GM21723 (cell line): ENCODE results near the gene AUTS2.

Source experiments
- ATAC-seq: cut with Tn5 transposase; IDR thresholded peaks from one replicate; pipeline ENCODE4 v1.9.1; 2021; ENCODE audit warnings: mild to moderate bottlenecking, moderate library complexity; ENCODE audit not compliant: unreplicated experiment

Gene AUTS2

DNA sequence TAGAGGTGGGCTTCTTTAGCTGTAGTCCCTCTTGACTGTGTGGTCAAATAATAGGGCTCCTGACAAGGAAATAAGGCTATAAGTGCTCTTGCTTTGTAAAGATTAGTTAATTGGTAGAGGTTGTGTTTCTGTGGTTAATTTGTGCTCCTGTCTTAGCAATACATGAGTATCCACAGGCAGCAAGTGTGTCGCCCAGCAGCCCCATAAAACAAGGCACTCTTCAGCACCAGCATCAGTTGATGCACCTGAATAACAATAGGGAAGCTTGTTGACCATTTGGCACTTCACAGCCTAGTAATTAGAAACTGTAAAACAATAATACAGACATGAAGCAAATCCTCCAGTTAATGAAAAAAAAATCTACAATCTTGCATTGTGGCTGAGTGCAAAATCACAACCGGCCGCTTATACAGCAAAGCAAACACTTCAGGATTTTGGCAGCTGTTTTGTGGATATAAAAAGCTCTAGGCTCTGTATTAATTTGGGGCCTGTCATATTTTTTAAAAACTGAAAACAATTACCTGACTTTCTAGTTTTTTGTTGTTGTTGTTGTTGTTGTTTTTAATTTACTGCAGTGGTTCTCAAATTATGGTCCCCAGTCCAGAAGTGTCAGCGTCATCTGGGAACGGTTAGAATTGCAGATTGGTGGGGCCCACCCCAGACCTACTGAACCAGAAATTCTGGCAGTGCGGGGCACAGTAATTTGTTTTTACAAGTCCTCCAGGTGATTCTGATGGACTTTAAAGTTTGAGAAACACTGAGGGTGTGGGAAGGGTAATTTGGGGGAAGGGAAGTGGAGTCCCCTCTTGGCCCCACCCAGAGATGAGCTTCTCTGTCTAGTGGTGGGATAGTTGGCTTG, 56.8 kb downstream of the AUTS2 start:
- no peak for ATAC-seq

DNA sequence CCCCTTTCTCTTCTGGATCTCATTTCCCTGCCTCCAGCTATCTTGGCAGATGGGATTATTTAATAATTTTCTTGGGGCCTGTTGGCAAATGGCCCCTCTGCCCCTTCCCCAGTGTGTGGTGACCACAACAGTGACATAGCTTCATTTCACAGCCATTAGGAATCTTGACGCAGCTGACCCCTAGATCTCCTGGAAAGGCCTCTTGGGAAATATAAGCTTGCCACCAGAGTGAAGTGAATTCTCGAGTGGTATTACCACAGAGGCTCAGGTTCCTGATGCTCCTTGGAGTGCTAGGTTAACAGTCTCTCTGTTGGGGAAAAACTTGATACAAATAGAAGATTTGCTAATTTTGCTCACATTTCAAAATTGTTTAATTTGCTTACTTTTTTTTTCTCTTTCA, 57.8 kb downstream of the AUTS2 start:
- no peak for ATAC-seq

DNA sequence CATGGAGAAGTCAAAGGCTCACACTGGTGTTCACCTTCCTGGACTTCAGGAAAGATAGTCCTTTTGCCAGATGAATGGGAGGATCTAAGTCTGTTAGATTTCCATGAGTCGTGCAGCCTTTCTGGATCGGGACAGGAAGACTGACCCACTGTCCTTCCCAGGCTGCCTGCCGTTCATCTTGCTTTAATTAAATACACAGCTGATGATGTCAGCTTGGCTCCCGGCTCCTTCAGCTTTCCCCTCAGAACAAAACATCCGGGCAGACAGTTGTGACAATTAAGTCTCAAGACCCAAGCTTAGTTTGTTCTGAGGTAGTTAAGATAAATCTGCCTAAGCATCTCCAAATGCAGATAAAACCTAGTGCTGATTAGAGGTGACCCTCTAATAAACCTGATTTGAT, 58.6 kb downstream of the AUTS2 start:
- ATAC-seq, result no peak

DNA sequence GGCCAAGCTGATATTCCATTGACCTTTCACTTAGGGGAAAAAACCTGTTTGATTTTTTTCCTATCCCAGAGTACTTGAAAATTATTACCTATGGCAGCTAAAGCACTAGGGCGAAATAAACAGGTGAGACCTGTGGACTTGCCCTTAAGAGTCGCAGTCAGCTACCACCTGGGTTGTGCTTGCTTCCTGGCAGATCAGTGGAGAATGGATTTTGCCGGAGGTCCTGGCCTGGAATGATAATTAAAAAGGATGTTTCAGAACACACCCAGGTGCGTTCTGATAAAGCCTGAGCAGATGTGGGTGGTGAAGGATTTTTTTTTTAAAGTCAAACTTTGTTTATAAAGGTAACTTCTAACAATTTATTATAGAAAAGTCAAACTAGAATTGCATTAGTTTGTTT, 59.1 kb downstream of the AUTS2 start:
- ATAC-seq, result no peak

GRCh38 chr7:69657985-69658384, 59.7 kb downstream of the AUTS2 start:
- ATAC-seq, result no peak

- no peak for ATAC-seq
Measured at GRCh38 chr7:69659983-69660382, 61.7 kb downstream of the AUTS2 start.

DNA sequence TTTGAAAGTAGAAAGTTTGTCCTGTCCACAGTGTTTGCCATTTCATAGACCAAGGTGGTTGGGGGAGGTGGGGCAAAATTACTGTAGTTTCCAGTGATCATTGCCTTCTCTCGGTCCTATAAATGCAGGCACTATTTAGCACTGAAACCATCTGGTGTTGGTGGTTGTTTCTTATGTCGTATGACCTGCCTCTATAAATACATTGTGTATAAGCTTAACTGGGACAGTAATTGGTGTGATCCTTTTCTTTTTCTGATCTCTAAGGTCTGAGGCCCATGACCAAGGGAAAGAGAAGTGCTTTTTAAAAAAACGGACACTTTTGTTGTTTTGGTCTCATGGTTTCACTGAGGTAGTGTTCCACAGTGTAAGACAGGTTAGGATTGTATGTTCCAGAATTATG, 63.1 kb downstream of the AUTS2 start:
- no peak for ATAC-seq

- ATAC-seq, result no peak
Measured at GRCh38 chr7:69663911-69664832, 65.9 kb downstream of the AUTS2 start.

DNA sequence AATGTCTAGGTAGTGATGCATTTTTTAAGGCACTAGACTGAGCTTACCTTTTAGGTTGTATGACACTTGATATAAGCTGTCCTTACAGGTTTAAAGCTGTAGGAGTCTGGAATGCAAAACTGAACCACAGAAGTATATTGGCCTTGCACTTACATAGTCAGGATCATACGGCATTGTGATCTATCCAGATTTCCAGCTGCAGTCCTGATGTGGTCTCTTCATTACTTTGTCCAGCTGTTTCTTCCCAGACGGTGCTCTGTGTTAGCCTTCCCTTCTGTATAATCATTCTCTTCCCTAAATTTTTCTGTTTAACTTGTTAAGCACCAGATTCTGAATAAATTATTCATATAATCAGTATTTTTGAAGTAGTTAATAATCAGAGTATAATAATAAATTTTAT, 67.1 kb downstream of the AUTS2 start:
- no peak for ATAC-seq

- ATAC-seq, result no peak
Measured at GRCh38 chr7:69668339-69668870, 70.1 kb downstream of the AUTS2 start.

- ATAC-seq, result no peak
Measured at GRCh38 chr7:69670701-69671100, 72.4 kb downstream of the AUTS2 start.

DNA sequence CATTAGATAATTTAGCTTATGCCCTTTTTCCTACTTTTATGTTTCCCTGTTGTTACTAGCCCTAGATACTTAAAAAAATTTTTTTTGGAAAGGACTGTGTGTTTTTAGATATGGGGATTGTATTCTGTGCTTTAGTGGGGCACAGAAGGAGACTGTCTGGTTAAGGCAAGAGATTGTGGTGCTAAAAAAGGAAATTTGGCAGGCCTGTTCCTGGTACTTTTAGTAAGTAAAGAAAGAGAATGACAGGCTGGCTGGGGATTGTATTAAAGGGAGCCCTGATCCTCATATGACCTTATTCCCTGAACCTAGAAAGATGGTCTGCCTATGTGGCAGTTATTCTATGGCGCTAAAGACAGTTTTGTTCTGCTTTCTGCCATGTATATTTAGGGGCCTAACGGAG, 74.8 kb downstream of the AUTS2 start:
- no peak for ATAC-seq

DNA sequence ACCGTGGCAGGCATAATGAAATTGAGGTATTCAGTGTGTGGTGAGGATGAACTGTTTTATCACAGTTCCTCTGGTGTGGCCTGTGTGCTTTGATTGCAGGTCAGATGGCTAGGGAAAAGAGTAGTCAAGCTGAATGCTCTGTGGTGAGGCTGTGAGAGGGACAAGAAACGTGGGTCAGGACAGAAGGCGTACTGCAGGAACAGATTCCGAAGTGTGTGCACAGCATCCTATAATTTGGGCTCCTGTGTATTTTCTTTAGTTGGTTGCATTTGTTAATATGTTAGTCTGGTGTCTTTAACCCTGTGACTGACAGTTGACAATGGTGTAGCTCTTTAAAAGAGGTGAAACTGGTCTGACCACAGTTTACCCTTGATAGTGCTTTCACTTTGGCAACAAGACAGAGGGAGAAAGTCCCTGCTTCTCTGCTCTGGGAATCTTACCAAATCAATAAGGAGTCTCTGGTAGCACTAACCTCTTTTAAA, 76.5 kb downstream of the AUTS2 start:
- ATAC-seq, result peak; percentile 86

GRCh38 chr7:69676247-69676646, 78.0 kb downstream of the AUTS2 start:
- ATAC-seq, result no peak

DNA sequence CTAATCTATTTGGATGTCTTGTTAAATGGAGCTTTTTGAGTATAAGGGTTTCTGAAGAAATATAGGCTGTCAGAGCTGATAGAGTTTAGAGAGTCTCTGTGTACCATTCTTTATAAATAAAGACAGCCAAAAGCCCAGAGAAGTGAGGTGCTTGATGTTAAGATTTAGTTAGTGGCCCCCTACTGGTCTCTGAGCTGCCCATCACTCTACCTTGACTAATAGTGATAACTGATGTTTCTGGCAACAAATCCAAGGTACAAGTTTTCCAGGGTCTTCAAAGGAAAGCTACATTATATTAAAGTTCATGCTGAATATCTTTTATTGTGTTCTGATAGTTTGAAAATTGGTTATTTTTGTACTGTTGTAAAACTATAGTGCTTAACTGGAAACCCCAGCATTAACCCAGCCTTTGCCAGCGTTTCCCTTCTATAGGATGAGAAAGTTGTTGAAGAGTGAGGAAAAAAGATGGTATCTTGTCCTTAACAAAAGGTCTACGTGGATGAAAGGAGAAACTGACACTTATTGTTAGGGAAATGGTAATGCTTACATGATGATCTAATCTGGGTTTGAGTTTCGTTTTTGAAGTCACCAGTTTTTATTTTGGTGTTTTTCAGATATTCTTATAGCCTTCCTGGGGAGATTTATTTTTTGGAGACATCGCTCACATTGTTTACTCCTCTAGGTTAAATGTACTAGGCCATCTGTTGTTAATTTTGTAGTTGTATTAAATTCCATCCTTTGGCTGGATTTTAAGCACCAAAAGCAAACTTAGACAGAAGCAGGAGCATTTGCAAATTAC, 79.0 kb downstream of the AUTS2 start:
- ATAC-seq, result no peak

DNA sequence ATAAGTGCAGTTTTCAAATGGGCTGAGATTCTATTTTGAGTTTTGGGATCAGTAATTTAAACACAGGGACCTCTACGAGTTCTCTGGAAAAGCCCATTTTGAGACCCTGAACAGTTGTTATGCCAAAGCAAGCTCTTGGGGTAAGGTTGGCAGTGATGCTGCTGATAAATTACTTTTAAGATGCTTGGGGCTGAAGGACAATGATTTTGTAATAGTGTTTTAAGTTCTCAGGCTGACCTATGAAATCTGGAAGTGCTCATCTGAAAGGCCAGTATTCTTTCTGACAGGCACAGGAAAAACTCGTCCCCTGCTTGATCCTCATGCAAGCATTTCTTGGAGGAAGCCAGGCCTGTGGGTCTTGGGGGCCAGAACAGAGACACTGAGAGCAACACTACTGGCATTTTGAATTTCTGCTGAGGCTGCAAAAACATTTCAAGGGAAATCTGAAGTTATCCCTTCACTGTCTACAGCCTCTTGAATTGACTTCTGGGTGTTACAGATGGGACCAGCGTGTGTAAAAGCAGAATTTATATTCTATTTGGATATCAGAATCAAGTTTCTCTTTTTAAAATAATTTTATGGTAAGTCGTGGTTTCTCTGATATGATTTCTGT, 79.7 kb downstream of the AUTS2 start:
- no peak for ATAC-seq

DNA sequence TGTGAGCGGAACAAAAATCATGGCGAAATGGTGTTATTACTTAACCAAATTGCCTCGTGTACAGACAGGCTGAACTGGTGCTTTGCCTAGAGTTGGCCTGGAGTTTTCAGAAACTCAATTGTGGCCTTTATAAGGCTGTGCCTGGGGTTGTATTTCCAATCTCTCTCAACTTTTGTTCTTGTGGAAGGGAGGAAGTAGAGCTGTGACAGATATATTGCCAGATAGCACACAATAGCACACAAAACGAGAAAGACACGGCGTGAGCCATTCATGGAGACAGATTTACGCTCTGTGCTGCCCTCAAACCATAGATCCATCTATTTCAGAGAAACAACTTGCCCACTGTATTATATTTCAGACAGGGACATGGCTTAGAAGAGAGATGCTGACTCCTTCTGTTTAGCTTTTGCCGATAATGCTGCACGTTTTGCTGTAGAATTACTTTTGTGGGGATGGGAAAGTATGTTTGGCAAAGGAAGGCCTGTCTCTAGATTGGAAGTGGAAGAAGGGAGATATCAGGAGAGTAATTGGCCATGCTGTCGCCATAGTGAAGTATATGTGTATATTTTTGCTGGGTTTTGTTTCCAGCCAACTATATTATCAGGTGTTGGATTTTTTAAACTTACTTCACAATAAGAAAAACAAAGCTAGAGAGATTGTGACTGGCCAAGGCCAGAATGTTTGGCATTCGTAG, 80.4 kb downstream of the AUTS2 start:
- no peak for ATAC-seq

GRCh38 chr7:69681181-69681580, 82.9 kb downstream of the AUTS2 start:
- no peak for ATAC-seq

DNA sequence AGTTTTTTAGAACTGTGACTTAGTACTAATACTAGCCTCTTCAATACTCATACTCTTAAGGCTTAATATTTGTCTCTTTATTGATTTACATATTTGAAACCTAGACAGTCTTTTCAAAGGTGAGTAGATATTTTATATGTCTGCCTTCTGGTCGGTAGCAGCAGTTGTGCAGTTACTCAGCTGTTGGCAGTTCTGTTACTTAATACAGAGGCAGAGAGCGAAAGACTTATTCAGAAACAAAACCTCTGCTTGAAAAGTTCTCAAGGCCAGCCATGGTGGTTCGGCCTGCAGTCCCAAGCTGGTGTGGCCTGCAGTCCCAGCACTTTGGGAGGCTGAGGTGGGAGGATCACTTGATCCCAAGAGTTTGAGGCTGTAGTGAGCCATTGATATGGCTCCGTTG, 84.2 kb downstream of the AUTS2 start:
- ATAC-seq, result no peak

DNA sequence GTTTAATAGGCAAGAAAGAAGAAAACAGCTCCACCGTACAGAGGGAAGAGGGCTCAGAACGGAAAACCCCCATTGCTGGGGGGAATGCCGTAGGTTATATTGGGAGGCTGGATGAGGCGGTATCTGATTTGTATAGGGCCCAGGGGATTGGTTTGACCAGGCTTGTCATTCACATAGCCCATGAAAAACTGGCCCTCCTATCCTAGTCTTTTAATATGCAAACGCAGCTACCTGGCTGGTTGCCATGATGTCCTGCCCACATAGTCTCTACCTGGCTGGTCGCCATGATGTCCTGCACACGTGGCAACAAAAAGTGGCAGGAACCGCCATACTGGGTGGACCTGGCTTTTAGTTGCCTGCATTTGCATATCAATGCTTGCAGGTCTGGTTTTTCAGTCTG, 84.7 kb downstream of the AUTS2 start:
- no peak for ATAC-seq
